G401.6 (cell line): Measurements from ENCODE around the gene PDZD2.

Source experiments
- FAIRE-seq: peaks from 2 replicates; lab custom pipeline; 2012; peaks lifted over from hg19 to GRCh38; lab: Jason Lieb, UNC

The PDZD2 gene

DNA sequence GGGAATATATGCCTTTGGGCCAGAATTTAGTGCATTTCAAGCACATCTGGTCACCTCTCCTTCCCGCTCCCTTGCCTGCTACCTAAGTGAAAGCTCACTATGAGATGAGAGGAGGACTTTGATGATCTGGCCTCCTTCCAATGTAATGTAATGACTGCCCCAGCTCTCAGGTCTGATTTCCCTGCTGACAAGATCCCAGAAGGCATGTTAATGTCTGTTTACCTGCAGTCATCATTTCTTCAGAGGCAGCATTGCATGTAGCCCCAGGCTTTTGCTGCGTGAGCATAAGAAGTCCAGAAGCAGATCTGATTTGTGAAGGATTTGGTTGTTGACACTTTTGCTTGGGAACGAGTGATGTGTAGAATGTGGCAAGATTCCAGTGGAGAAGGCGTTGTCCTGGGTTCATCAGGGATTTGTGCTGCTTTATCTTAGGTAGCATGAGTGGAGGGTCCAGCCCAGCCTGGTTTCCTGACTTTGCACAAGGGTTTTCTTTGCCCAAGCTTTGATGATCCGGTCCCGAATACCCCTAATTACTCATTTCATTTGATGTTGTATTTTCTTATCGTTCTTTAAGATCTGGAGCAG, 342.5 kb downstream of the PDZD2 start:
- no peak for FAIRE-seq

DNA sequence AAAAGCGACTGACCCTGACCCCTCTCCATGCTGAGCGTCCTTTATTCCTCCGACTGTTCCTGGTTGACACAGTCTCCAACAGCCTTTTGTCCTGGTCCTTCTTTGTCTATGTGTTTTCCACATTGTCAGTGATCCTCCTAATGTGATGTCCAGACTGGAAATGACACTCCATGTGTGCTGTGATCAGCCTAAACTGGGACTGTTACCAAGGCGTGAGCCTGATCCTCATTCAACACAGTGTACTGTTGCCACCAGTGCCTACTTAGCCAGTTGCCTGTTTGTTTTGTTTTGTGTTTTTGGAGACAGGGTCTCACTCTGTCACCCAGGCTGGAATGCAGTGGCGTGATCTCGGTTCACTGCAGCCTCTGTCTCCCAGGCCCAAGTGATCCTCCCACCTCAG, 343.1 kb downstream of the PDZD2 start:
- no peak for FAIRE-seq

DNA sequence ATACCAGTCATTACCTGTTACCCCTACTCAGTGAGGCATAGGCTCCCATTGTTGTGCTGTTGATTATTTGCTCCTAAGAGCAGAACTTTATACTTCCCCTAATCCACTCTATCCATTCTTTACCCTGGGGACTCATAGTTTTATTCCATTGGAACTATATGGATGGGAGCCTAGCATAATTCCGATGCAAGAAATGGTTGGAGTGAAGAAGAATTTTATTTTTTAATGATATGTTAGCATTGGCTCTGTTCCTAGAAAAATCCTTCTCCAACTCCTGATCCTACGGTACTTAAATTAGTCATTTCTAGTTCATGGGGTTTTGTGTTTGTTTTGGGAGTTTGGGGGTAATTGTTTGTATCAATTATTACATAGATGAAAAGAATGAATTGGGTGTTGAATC, 343.7 kb downstream of the PDZD2 start:
- no peak for FAIRE-seq

DNA sequence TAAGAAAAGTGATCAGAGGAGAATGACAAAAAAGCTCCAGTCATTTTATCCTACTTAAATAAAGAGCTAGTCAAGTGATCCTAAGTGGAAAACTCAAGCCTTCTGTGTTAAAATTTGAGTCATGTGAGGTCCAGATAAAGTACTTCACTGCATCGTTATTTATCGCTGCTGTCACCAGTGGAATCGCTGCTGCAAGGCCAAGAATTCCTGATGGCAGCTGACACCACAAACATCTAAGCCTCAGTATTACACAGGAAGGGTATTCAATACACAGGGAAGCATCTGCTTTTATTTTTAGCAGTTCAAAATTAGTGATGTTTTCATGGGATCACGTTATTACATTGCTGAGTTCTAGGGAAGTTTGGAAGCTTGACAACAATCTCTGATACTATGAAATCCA, 344.9 kb downstream of the PDZD2 start:
- FAIRE-seq: no peak

DNA sequence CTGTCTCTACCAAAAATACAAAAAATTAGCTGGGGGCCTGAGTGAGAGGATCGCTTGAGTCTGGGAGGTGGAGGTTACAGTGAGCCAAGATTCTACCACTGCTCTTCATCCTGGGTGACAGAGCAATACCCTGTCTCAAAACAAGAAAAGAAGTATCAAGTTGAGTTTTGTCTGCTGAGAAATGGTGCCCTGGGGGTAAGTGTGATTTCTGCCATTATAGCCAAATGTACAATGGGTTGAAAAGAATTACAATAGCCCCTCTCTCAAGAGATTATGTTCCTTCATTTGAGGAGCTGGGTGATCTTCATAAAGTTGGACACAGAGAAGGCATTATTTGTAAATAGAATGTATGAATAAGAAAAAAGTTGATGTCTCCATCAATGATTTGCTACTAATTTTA, 345.8 kb downstream of the PDZD2 start:
- no peak for FAIRE-seq

GRCh38 chr5:31986101-31986500, 347.2 kb downstream of the PDZD2 start:
- no peak for FAIRE-seq

DNA sequence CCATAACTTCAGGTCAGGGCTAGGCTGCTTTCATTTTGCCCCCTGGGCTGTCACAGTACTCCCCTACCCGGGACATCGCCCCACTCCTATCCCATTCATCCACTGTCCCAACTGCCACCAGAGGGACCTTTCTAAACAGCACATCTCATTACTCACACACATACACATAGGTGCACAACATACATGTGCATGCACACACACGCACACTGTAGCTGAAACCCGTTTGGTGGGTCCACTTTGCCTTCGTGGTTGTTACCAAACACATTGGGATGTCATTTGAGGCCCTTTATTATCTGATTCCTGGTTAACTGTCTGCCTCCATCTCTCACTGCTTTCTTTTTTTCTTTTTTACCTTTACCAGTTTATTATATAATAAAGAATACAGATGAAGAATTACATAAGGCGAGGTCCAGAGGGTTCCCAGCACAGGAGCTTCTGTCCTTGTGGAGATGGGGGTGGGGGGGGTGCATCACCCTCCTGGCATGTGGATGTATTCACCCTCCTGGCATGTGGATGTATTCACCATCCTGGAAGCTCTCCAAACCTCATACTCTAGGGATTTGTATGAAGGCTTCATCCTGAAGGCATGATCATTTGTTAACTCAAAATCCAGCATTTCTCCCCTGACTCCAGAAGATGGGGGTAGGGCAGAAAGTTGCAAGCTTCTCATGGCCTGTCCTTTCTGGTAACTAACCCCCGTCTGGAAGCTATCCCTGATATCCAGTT, 349.2 kb downstream of the PDZD2 start:
- no peak for FAIRE-seq

DNA sequence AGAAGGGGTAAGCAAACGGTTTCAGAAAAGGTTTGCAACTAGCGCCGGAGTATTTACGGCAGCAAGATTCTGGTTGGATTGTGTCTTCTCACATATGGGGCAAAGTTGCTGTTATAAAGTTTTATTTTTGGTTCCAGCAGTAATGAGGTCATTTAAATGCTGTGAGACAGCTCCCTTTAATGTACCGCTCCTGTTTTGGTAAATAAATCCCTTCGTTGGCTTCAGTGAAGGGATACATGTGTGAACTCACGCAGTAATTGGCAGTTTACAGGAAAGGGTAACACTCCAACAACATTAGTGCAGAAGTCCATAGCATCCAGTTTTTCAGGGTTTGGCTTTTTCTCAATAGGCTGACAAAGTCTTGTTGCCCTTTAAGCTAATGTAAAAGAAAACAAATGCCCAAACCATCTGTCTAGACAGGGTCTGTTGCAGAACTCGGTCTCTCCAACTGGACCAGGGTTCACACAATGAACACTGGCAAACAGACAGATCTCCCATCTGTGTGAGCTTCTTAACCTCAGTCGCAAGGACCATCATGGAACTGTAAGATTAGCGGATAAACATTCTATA, 351.2 kb downstream of the PDZD2 start:
- no peak for FAIRE-seq

GRCh38 chr5:31990701-31991110, 351.8 kb downstream of the PDZD2 start:
- no peak for FAIRE-seq

GRCh38 chr5:31992377-31992776, 353.4 kb downstream of the PDZD2 start:
- FAIRE-seq: no peak

GRCh38 chr5:31993165-31993961, 354.4 kb downstream of the PDZD2 start:
- no peak for FAIRE-seq

DNA sequence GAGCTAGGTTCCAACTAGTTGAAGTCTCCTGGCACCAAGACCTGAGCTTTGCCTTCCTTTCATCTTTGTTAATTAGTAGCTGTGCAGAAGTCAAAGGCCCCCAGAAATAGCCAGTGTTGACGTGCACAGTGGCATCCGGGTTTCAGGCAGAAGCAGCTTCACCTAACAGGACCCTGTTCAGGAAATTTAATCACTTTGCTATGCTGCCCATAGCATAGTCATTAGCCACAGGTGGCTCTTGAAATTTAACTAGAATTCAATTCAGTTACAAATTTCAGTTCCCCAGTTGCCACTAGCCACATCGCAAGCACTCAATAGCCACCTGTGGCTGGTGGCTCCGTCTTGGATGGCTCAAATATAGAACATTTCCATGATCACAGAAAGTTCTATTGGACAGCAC, 356.1 kb downstream of the PDZD2 start:
- FAIRE-seq: no peak

- no peak for FAIRE-seq
These were observed 356.8 kb downstream of the PDZD2 start for GRCh38 chr5:31995714-31996113.

DNA sequence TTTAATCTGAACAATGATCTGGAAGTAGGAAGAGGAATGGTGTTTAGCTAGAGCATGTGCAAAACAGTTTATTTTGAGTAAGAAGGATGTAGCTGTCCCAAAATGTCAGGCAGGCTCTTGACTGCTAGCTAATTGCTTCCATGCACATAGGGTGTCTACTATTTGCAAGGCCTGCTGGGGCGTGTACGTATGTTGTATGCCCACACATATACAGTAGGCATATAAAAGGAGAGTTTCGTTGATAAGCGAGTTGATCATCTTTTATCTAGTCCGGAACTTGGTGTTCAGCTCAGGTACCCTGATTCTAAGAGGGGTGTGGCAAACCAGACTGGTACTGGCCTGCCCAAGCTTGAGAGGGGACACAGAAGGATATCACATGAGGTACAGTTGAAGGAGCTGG, 358.0 kb downstream of the PDZD2 start:
- FAIRE-seq: no peak

DNA sequence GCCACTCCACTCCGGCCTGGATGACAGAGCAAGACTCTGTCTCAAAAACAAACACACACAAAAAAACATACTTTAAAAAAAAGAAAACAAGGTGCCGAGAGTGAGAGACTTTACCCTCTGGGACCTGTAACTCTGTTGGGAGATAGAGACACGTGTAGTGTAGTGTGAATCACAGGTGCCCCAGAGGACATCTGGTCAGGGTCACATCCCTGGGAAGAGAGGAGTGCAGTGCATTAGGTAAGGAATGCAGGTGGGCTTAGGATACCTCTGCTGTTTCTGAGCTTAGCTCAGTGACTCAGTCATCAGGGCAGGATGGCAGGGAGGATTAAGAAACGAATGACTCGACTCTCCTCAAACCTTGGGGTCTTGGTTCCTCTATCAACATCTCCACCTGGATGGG, 360.5 kb downstream of the PDZD2 start:
- no peak for FAIRE-seq

DNA sequence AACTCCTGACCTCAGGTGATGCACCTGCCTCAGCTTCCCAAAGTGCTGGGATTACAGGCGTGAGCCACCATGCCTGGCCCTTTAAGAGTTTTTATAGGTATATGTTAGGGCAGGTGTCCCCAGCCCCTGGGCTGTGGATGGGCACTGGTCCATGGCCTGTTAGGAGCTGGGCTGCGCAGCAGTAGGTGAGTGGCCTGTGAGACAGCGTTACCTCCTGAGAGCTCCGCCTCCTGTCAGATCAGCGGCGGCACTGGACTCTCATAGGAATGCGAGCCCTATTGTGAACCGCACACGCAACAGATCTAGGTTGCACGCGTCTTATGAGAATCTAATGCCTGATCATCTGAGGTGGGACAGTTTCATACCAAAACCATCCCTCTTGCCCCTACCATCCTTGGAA, 361.8 kb downstream of the PDZD2 start:
- no peak for FAIRE-seq

DNA sequence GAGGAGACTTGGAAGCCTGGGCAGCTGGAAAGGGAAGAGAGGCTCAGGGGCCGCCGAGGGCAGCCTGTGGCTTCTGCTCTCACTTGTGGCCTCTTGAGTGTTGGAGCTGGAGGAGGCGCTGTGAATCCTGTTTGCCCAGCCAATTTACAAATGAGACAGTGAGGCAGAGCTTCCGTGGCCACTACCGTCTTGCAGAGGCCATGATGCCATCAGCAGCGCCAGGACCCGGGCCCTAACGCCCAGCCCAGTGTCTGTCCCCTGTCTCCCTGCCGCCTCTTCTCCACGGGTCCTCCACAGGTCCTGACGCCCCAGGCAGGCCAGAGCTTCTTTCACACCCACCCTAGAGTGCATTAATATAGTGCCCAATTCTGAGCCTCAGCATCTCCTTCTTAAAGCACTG, 362.4 kb downstream of the PDZD2 start:
- no peak for FAIRE-seq

- FAIRE-seq: no peak
These were observed 362.8 kb downstream of the PDZD2 start for GRCh38 chr5:32001707-32002106.

DNA sequence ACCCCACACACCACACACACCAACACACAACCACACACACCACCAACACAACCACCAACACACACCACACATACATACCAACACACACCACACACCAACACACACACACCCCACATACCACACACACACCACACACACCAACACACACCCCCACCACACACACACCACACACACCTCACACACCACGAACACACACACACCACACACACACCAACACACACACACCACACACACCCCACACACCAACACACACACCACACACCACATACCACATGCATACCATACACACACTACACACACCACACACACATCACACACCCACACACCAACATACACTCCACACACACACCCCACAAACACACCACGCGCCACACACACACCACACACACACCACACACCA, 363.8 kb downstream of the PDZD2 start:
- FAIRE-seq: no peak

- FAIRE-seq: no peak
These were observed 365.1 kb downstream of the PDZD2 start for GRCh38 chr5:32003981-32004380.

- no peak for FAIRE-seq
These were observed 365.5 kb downstream of the PDZD2 start for GRCh38 chr5:32004404-32004803.

GRCh38 chr5:32008746-32009145, 369.8 kb downstream of the PDZD2 start:
- FAIRE-seq: no peak

DNA sequence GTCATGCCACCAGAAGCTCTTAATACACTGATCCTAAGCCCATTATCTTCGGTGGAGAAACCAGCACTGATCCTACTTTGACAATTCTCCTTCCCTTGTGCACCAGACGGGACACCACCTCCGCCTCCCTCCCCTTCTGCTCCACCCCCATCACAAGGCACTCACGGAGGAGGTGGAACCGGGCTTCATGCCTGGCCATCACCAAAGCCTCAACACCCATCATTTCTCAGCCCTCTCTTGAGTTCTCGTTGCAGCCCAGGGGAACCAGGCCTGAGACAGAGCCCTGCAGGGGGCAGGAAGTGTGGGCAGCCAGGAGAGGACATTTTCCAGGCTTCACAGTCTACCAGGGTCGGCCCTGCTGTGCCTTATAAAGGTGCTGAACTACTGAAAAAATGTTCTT, 374.7 kb downstream of the PDZD2 start:
- no peak for FAIRE-seq
